NCI-H1436 (cell line): ENCODE data around the gene KIF26B.

ENCODE experiments used
- DNase-seq: peaks from one replicate; lab custom pipeline; 2025; lab: John Stamatoyannopoulos, UW

KIF26B gene

GRCh38 chr1:245464290-245464689 is 309.5 kb downstream of the KIF26B start:
- no peak for DNase-seq

- DNase-seq = peak; percentile 58
Observed at GRCh38 chr1:245465666-245466065, 310.9 kb downstream of the KIF26B start.

GRCh38 chr1:245466261-245466660 is 311.5 kb downstream of the KIF26B start:
- no peak for DNase-seq

GRCh38 chr1:245467804-245468203 is 313.0 kb downstream of the KIF26B start:
- DNase-seq = no peak

GRCh38 chr1:245469006-245469405 is 314.2 kb downstream of the KIF26B start:
- no peak for DNase-seq

- peak; percentile 15 for DNase-seq
Observed at GRCh38 chr1:245469734-245470133, 314.9 kb downstream of the KIF26B start.

GRCh38 chr1:245475126-245475525 is 320.3 kb downstream of the KIF26B start:
- DNase-seq = no peak

- no peak for DNase-seq
Observed at GRCh38 chr1:245475961-245476516, 321.3 kb downstream of the KIF26B start.

GRCh38 chr1:245477941-245478340 is 323.2 kb downstream of the KIF26B start:
- no peak for DNase-seq

GRCh38 chr1:245480393-245481120 is 325.8 kb downstream of the KIF26B start:
- no peak for DNase-seq

GRCh38 chr1:245481261-245481660 is 326.5 kb downstream of the KIF26B start:
- no peak for DNase-seq

GRCh38 chr1:245483247-245483646 is 328.5 kb downstream of the KIF26B start:
- no peak for DNase-seq

GRCh38 chr1:245484176-245484575 is 329.4 kb downstream of the KIF26B start:
- no peak for DNase-seq

- no peak for DNase-seq
Observed at GRCh38 chr1:245485996-245486395, 331.2 kb downstream of the KIF26B start.

- DNase-seq = no peak
Observed at GRCh38 chr1:245486775-245487470, 332.1 kb downstream of the KIF26B start.

- DNase-seq = no peak
Observed at GRCh38 chr1:245488346-245489129, 333.8 kb downstream of the KIF26B start.

GRCh38 chr1:245489838-245490237 is 335.1 kb downstream of the KIF26B start:
- DNase-seq = no peak

- no peak for DNase-seq
Observed at GRCh38 chr1:245493029-245493428, 338.2 kb downstream of the KIF26B start.

- DNase-seq = no peak
Observed at GRCh38 chr1:245495681-245496080, 340.9 kb downstream of the KIF26B start.

GRCh38 chr1:245500546-245500945 is 345.8 kb downstream of the KIF26B start:
- DNase-seq = no peak

GRCh38 chr1:245501633-245502032 is 346.8 kb downstream of the KIF26B start:
- DNase-seq = no peak

- no peak for DNase-seq
Observed at GRCh38 chr1:245503548-245503947, 348.8 kb downstream of the KIF26B start.
